IMR-90 (cell line): ENCODE data around the gene JCAD. TPM values are rescaled to one million over a fixed set of nuclear protein-coding genes. Genes with fewer than 3 reads are reported as not detected.

Source experiments
- ATAC-seq: fragments of 200-7000 bp; cut with Tn5 transposase; 2 replicates; pipeline ENCODE4 v1.9.1; 2020; ENCODE audit warnings: low read depth, mild to moderate bottlenecking, moderate library complexity
- BruUV-seq: library from RNA; stranded (reverse); fragments of 400-500 nt; replicated peaks from 2 replicates; lab custom pipeline; 2021; lab: Mats Ljungman, UMichigan
- CTCF ChIA-PET: fragments of 300-600 bp; formaldehyde crosslinking; extraction: SDS; loops from one replicate; lab custom pipeline; 2021; ENCODE audit warnings: antibody characterized with exemption; lab: Yijun Ruan, JAX
- POLR2A ChIA-PET: fragments of 300-600 bp; sonication (Branson Sonifier 250); formaldehyde crosslinking; loops from one replicate; lab custom pipeline; 2022; ENCODE audit warnings: antibody characterized with exemption; ENCODE audit not compliant: unreplicated experiment; lab: Charles Lee
- DNase-seq: peaks from one replicate; pipeline ENCODE4 v3.0.0; 2013
- H2AFZ ChIP-seq: replicated peaks from 2 replicates; pipeline ENCODE3; 2013; ENCODE audit warnings: low read length, mild to moderate bottlenecking; ENCODE audit not compliant: poor library complexity
- H2AK5ac ChIP-seq: 2 replicates; pipeline ENCODE4 v1.6.1; 2013; ENCODE audit warnings: low read depth, low read length, inconsistent platforms
- H2AK9ac ChIP-seq: replicated peaks from 2 replicates; pipeline ENCODE3; 2013; ENCODE audit warnings: mild to moderate bottlenecking, low read depth, low read length, moderate library complexity; ENCODE audit not compliant: poor library complexity
- H2BK120ac ChIP-seq: 2 replicates; pipeline ENCODE4 v1.6.1; 2013; ENCODE audit warnings: low read depth, low read length, inconsistent platforms
- H2BK15ac ChIP-seq: 3 replicates; pipeline ENCODE4 v1.6.1; 2013; ENCODE audit warnings: low read depth, low read length, inconsistent platforms
- H2BK20ac ChIP-seq: 2 replicates; pipeline ENCODE4 v1.6.1; 2013; ENCODE audit warnings: low read depth, mild to moderate bottlenecking, inconsistent platforms, low read length, moderate library complexity
- H2BK5ac ChIP-seq: 2 replicates; pipeline ENCODE4 v1.6.1; 2013; ENCODE audit warnings: mild to moderate bottlenecking, low read depth, low read length, inconsistent platforms; ENCODE audit not compliant: poor library complexity, severe bottlenecking
- H3K14ac ChIP-seq: replicated peaks from 2 replicates; pipeline ENCODE4 v1.6.1; 2013; ENCODE audit warnings: low read depth, low read length, inconsistent platforms
- H3K18ac ChIP-seq: 2 replicates; pipeline ENCODE4 v1.6.1; 2013; ENCODE audit warnings: low read depth, low read length, control low read depth
- H3K23ac ChIP-seq: 2 replicates; pipeline ENCODE4 v1.6.1; 2013; ENCODE audit warnings: low read depth, low read length, inconsistent platforms
- H3K27ac ChIP-seq: 2 replicates; pipeline ENCODE4 v1.5.1; 2013; ENCODE audit warnings: mild to moderate bottlenecking, control low read depth, low read length; ENCODE audit not compliant: insufficient read depth
- H3K27me3 ChIP-seq: 2 replicates; pipeline ENCODE4 v1.6.1; 2013; ENCODE audit warnings: low read length; ENCODE audit not compliant: control insufficient read depth, insufficient read depth
- H3K36me3 ChIP-seq: 2 replicates; pipeline ENCODE4 v1.6.1; 2013; ENCODE audit warnings: low read length, mixed read lengths; ENCODE audit not compliant: control insufficient read depth, insufficient read depth
- H3K4ac ChIP-seq: 2 replicates; pipeline ENCODE4 v1.6.1; 2013; ENCODE audit warnings: low read depth, low read length, inconsistent platforms
- H3K4me1 ChIP-seq: 2 replicates; pipeline ENCODE4 v1.6.1; 2013; ENCODE audit warnings: low read length, mixed read lengths; ENCODE audit not compliant: control insufficient read depth, insufficient read depth
- H3K4me2 ChIP-seq: 2 replicates; pipeline ENCODE4 v1.6.1; 2013; ENCODE audit warnings: low read depth, mild to moderate bottlenecking, control low read depth, low read length, moderate library complexity
- H3K4me3 ChIP-seq: 2 replicates; pipeline ENCODE4 v1.5.1; 2013; ENCODE audit warnings: low read depth, mild to moderate bottlenecking, control low read depth, low read length, moderate library complexity; ENCODE audit not compliant: insufficient read depth
- H3K56ac ChIP-seq: 2 replicates; pipeline ENCODE4 v1.6.1; 2013; ENCODE audit warnings: low read length, inconsistent platforms; ENCODE audit not compliant: insufficient read depth; ENCODE audit errors: extremely low read depth
- H3K79me1 ChIP-seq, 2 experiments: 2 replicates each; pipeline ENCODE4 v1.6.1; 2013; ENCODE audit warnings: low read length in 2 of 2, inconsistent platforms in 1 of 2, low read depth in 1 of 2
- H3K9ac ChIP-seq: 2 replicates; pipeline ENCODE4 v1.6.1; 2013; ENCODE audit warnings: low read depth, low read length, control low read depth
- H3K9me1 ChIP-seq: 2 replicates; pipeline ENCODE4 v1.6.1; 2013; ENCODE audit warnings: low read length, inconsistent platforms; ENCODE audit not compliant: insufficient read depth
- H3K9me3 ChIP-seq: 2 replicates; pipeline ENCODE4 v1.6.1; 2013; ENCODE audit warnings: low read length; ENCODE audit not compliant: control insufficient read depth, insufficient read depth
- H4K20me1 ChIP-seq: 2 replicates; pipeline ENCODE4 v1.6.1; 2013; ENCODE audit warnings: low read length, inconsistent platforms; ENCODE audit not compliant: insufficient read depth
- H4K5ac ChIP-seq: 2 replicates; pipeline ENCODE4 v1.6.1; 2013; ENCODE audit warnings: mild to moderate bottlenecking, low read depth, low read length, control low read depth
- H4K8ac ChIP-seq, 2 experiments: 2 replicates each; pipeline ENCODE4 v1.6.1; 2013; ENCODE audit warnings: low read depth in 2 of 2, low read length in 2 of 2, control low read depth in 1 of 2, inconsistent platforms in 1 of 2
- H4K91ac ChIP-seq: 2 replicates; pipeline ENCODE4 v1.6.1; 2013; ENCODE audit warnings: low read depth, low read length, inconsistent platforms; ENCODE audit not compliant: insufficient read depth
- CEBPB ChIP-seq: IDR thresholded peaks from 2 replicates; pipeline ENCODE4 v1.6.1; 2012; ENCODE audit warnings: low read depth, low read length, improper control_type of control experiment
- CTCF ChIP-seq: conservative IDR thresholded peaks from 2 replicates; pipeline ENCODE4 v1.5.1; 2012; ENCODE audit warnings: mild to moderate bottlenecking, low read depth, low read length, improper control_type of control experiment
- FOS ChIP-seq: fragments of 150-350 bp; IDR thresholded peaks from 2 replicates; pipeline ENCODE4 v1.6.1; 2016; ENCODE audit warnings: low read depth, low read length
- NFE2L2 ChIP-seq: fragments of 150-350 bp; IDR thresholded peaks from 2 replicates; pipeline ENCODE4 v1.6.1; 2016; ENCODE audit warnings: low read depth, mild to moderate bottlenecking, low read length
- POLR2A ChIP-seq: IDR thresholded peaks from 2 replicates; pipeline ENCODE4 v1.6.1; 2012; ENCODE audit warnings: mild to moderate bottlenecking, low read depth, low read length
- RFX5 ChIP-seq: IDR thresholded peaks from 2 replicates; pipeline ENCODE4 v1.8.0; 2012; ENCODE audit warnings: low read depth, mild to moderate bottlenecking, low read length, moderate library complexity
- SMC3 ChIP-seq: fragments of 150-350 bp; IDR thresholded peaks from 2 replicates; pipeline ENCODE4 v1.6.1; 2016; ENCODE audit warnings: low read depth, mild to moderate bottlenecking, antibody characterized with exemption, low read length, moderate library complexity
- USF2 ChIP-seq: fragments of 150-350 bp; IDR thresholded peaks from 2 replicates; pipeline ENCODE4 v1.6.1; 2017; ENCODE audit warnings: mild to moderate bottlenecking, antibody characterized with exemption, low read length, low read depth
- WGBS, 2 experiments: methylation state at CpG; one replicate each; pipeline versions ENCODE4 v1.1.5 to v1.1.7; 2013; ENCODE audit warnings: missing lambda C conversion rate in 2 of 2; ENCODE audit not compliant: insufficient read length in 1 of 2; ENCODE audit errors: extremely low coverage in 2 of 2; 5-methylcytosine and 5-hydroxymethylcytosine counted together
- dilution Hi-C: fragments of 300-500 bp; cut with HindIII; formaldehyde crosslinking; loops from one replicate; pipeline ENCODE4 v1.14.3; 2018; ENCODE audit warnings: low sequenced_read_pairs; ENCODE audit not compliant: unreplicated experiment
- in situ Hi-C: fragments of 300-500 bp; cut with MboI; formaldehyde crosslinking; loops from 3 replicates; pipeline ENCODE4 v1.14.3; 2019; ENCODE audit warnings: low sequenced_read_pairs, inconsistent platforms, mixed read lengths
- intact Hi-C: fragments of 100-400 bp; cut with micrococcal nuclease; formaldehyde crosslinking; loops from 2 replicates; pipeline ENCODE4 v1.10.0; 2022
- polyA plus RNA-seq, 3 experiments: library from polyadenylated mRNA; depleted of rRNA; stranded (reverse); fragments of >200 nt; gene quantifications; 2 replicates each; pipeline ENCODE4 v1.2.3, GENCODE V29; 2012; ENCODE audit warnings: low replicate concordance in 1 of 3
- total RNA-seq: library from RNA; depleted of rRNA; stranded (reverse); fragments of >200 nt; gene quantifications from 2 replicates; pipeline ENCODE4 v1.2.3, GENCODE V29; 2012

JCAD gene
- total and polyA plus RNA-seq, 2 of the 4 experiments (the other 2 are of a cell fraction) = 15.9 to 16.8 TPM

GRCh38 chr10:30073767-30074060 lies 14.3 kb upstream of the JCAD start:
- WGBS, 2 experiments = 100% methylated on average over 2 of the region's 4 CpGs; no CpG with 5 or more reads in 1 of the 2 experiments
- Histone ChIP-seq H3K27me3 (peaks cover 4% of the 10 kb centered on the region), H3K4ac (no peak overlapping the region), H3K36me3 (no peaks in the 10 kb centered on the region), H2AFZ (no peak overlapping the region), H3K4me3 (no peak overlapping the region), H3K79me1 (no peaks in the 10 kb centered on the region), H3K23ac (no peak overlapping the region), H2AK5ac (no peak overlapping the region), H3K9ac (no peak overlapping the region), H3K56ac (no peak overlapping the region), H3K4me2 (no peak overlapping the region), H2BK5ac (no peak overlapping the region), H4K8ac (no peak overlapping the region), H3K9me1 (no peaks in the 10 kb centered on the region; the same call in 1 of the 2 replicates), H3K9me3 (no peaks in the 10 kb centered on the region), H3K18ac (no peak overlapping the region), H2BK20ac (no peak overlapping the region), H3K27ac (no peak overlapping the region), H3K4me1 (peaks cover 5% of the 10 kb centered on the region), H4K91ac (no peak overlapping the region), H2BK15ac (no peak overlapping the region), H4K20me1 (no peaks in the 10 kb centered on the region), H4K5ac (no peak overlapping the region), H2AK9ac (no peak overlapping the region), H3K14ac (no peak overlapping the region), H2BK120ac (no peak overlapping the region)
- dilution Hi-C loops (no loop called here), intact Hi-C loops (no loop called here), in situ Hi-C loops (no loop called here)
- no peak for TF ChIP-seq NFE2L2
- no peak for TF ChIP-seq CEBPB
- TF ChIP-seq RFX5 = no peak
- no peak for TF ChIP-seq SMC3
- TF ChIP-seq CTCF = no peak
- TF ChIP-seq POLR2A = no peak
- TF ChIP-seq FOS = no peak
- no peak for TF ChIP-seq USF2
- ATAC-seq (no peak), DNase-seq (no peak)
- CTCF ChIA-PET = interaction anchor here (1.1 kb wide), 1 partner anchor 10 kb away, joined by 3 read pairs; no protein-coding TSS in a partner anchor
- POLR2A ChIA-PET = no interaction called here
- no TSS peak for BruUV-seq
